Esophagus muscularis mucosa (tissue), 4 donors: Measurements from ENCODE around the gene ARHGAP5.

Source experiments
- EP300 ChIP-seq: sonication (generic); formaldehyde crosslinking; IDR thresholded peaks from one replicate; pipeline ENCODE4 v1.6.1; 2017; ENCODE audit warnings: antibody characterized with exemption
- POLR2A ChIP-seq: fragments of 450-650 bp; IDR thresholded peaks from one replicate; pipeline ENCODE4 v1.6.1; 2017; ENCODE audit warnings: antibody characterized with exemption, moderate library complexity, mild to moderate bottlenecking, low read depth
- POLR2AphosphoS5 ChIP-seq, 2 donors: sonication (generic); formaldehyde crosslinking; IDR thresholded peaks; one replicate each; pipeline ENCODE4 v1.6.1; 2017; ENCODE audit warnings: antibody characterized with exemption in 2 of 2
- TF ChIP-seq, protein P1 (sequence below), 3 experiments: fragments of 200-600 bp in 2 of 3; fragments of 450-650 bp in 1 of 3; sonication (generic) in 2 of 3; IDR thresholded peaks; one replicate each; pipeline ENCODE4 v1.5.1; 2017 to 2019; ENCODE audit warnings: antibody characterized with exemption in 3 of 3, mild to moderate bottlenecking in 2 of 3, moderate library complexity in 1 of 3

DNA sequence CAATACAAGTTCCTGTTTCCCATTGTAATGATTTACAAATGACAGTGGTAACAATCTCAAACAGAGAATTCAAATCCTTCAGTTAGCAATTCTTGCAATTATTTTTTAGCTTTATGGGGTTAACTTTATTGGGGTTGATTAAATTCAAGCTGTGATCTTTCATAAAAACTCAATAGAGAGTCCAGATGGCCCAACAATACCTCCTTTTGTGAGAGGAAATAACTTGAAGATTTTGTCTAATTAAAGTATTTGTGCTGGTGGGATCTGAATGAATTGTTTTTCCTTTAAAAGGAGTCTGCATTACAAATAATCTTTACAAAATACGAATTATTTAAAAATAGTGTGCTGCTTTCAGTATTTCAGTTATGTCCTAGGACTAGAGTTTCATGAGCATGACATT, 4.4 kb upstream of the ARHGAP5 start:
- TF ChIP-seq EP300: no peak
- TF ChIP-seq, protein P1, sequence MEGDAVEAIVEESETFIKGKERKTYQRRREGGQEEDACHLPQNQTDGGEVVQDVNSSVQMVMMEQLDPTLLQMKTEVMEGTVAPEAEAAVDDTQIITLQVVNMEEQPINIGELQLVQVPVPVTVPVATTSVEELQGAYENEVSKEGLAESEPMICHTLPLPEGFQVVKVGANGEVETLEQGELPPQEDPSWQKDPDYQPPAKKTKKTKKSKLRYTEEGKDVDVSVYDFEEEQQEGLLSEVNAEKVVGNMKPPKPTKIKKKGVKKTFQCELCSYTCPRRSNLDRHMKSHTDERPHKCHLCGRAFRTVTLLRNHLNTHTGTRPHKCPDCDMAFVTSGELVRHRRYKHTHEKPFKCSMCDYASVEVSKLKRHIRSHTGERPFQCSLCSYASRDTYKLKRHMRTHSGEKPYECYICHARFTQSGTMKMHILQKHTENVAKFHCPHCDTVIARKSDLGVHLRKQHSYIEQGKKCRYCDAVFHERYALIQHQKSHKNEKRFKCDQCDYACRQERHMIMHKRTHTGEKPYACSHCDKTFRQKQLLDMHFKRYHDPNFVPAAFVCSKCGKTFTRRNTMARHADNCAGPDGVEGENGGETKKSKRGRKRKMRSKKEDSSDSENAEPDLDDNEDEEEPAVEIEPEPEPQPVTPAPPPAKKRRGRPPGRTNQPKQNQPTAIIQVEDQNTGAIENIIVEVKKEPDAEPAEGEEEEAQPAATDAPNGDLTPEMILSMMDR (IDR thresholded peaks at IDR 0.05): no peak
- TF ChIP-seq POLR2A: no peak
- TF ChIP-seq POLR2AphosphoS5 (IDR thresholded peaks at IDR 0.05): no peak
